HepG2 (cell line): ENCODE data around the gene KCNIP4. TPM values are rescaled to one million over a fixed set of nuclear protein-coding genes. Genes with fewer than 3 reads are reported as not detected.
A peak's percentile ranks its signal among the peaks of the same experiment; 100 is the strongest.

Experiments used
- ATAC-seq: fragments of 200-7000 bp; cut with Tn5 transposase; 3 replicates; pipeline ENCODE4 v1.9.1; 2020; ENCODE audit warnings: mild to moderate bottlenecking, moderate library complexity
- BruUV-seq: library from RNA; stranded (reverse); fragments of 400-500 nt; replicated peaks from 2 replicates; lab custom pipeline; 2021; lab: Mats Ljungman, UMichigan
- CTCF ChIA-PET: fragments of 300-600 bp; formaldehyde crosslinking; extraction: SDS; loops from one replicate; lab custom pipeline; 2021; ENCODE audit warnings: low total read pairs, inconsistent platforms, low intra/inter-chr PET ratio; lab: Yijun Ruan, JAX
- POLR2A ChIA-PET: fragments of 350-600 bp; sonication (Branson Sonifier 250); formaldehyde crosslinking; loops from one replicate; lab custom pipeline; 2020; ENCODE audit warnings: antibody characterized with exemption, inconsistent platforms; lab: Yijun Ruan, JAX
- DNase-seq: peaks from one replicate; pipeline ENCODE4 v3.0.0-alpha.2; 2015; ENCODE audit warnings: low spot score
- FAIRE-seq: peaks from 3 replicates; lab custom pipeline; 2011; peaks lifted over from hg19 to GRCh38; lab: Jason Lieb, UNC
- H2AFZ ChIP-seq: one replicate; pipeline ENCODE4 v1.6.1; 2011; ENCODE audit warnings: low read length, inconsistent platforms
- H3K27ac ChIP-seq: fragments of 300-600 bp; 3 replicates; pipeline ENCODE4 v1.8.0; 2011; ENCODE audit warnings: mixed run types, mild to moderate bottlenecking, mixed read lengths, low read length, inconsistent platforms; ENCODE audit not compliant: insufficient read depth; ENCODE audit errors: extremely low read length
- H3K27me3 ChIP-seq, 2 experiments: fragments of 200-600 bp in 1 of 2; 2 replicates in 1 of 2; 3 replicates in 1 of 2; pipeline versions ENCODE4 v1.6.0 to v1.8.0; 2011; ENCODE audit warnings: low read length in 2 of 2, mild to moderate bottlenecking in 2 of 2, moderate library complexity in 2 of 2, inconsistent platforms in 1 of 2; ENCODE audit not compliant: insufficient read depth in 2 of 2, control insufficient read depth in 1 of 2
- H3K36me3 ChIP-seq, 2 experiments: fragments of 200-600 bp in 1 of 2; replicated peaks in 1 of 2; 2 replicates in 1 of 2; 3 replicates in 1 of 2; pipeline versions ENCODE4 v1.5.1 to v1.8.0; 2011; ENCODE audit warnings: low read length in 2 of 2, inconsistent platforms in 1 of 2; ENCODE audit not compliant: insufficient read depth in 2 of 2, control insufficient read depth in 1 of 2
- H3K4me1 ChIP-seq: 2 replicates; pipeline ENCODE4 v1.5.1; 2012; ENCODE audit warnings: low read length, inconsistent platforms; ENCODE audit not compliant: insufficient read depth
- H3K4me2 ChIP-seq: 2 replicates; pipeline ENCODE4 v1.6.0; 2011; ENCODE audit warnings: low read depth, low read length, inconsistent platforms
- H3K4me3 ChIP-seq, 3 experiments: fragments of 200-600 bp in 1 of 3; sonication (generic), shearing (Covaris generic) in 1 of 3; replicated peaks in 1 of 3; 2 replicates each; pipeline ENCODE4 v1.5.1; 2011 to 2016; ENCODE audit warnings: low read length in 3 of 3, inconsistent platforms in 2 of 3, low read depth in 2 of 3, mild to moderate bottlenecking in 2 of 3, control low read depth in 1 of 3, mixed read lengths in 1 of 3; ENCODE audit not compliant: insufficient read depth in 1 of 3
- H3K79me2 ChIP-seq: one replicate; pipeline ENCODE4 v1.6.1; 2011; ENCODE audit warnings: low read length, inconsistent platforms; ENCODE audit not compliant: insufficient read depth
- H3K9ac ChIP-seq: 2 replicates; pipeline ENCODE4 v1.6.0; 2011; ENCODE audit warnings: mild to moderate bottlenecking, low read depth, low read length, inconsistent platforms; ENCODE audit not compliant: insufficient read depth
- H3K9me3 ChIP-seq: 2 replicates; pipeline ENCODE4 v1.5.1; 2012; ENCODE audit warnings: mild to moderate bottlenecking, low read length
- H4K20me1 ChIP-seq: 2 replicates; pipeline ENCODE4 v1.6.0; 2011; ENCODE audit warnings: inconsistent platforms, mild to moderate bottlenecking, low read length, moderate library complexity; ENCODE audit not compliant: insufficient read depth
- ATF1 ChIP-seq: IDR thresholded peaks from 2 replicates; pipeline ENCODE4 v1.6.1; 2016; ENCODE audit warnings: mild to moderate bottlenecking, control low read depth
- CREB1 ChIP-seq, 2 experiments: fragments of 450-650 bp in 1 of 2; IDR thresholded peaks; 2 replicates each; pipeline ENCODE4 v1.6.1; 2016 to 2017; ENCODE audit warnings: control low read depth in 1 of 2, mild to moderate bottlenecking in 1 of 2, missing compliant biosample characterization in 1 of 2, missing genetic modification characterization in 1 of 2
- ZFP82 ChIP-seq: sonication (generic); formaldehyde crosslinking; IDR thresholded peaks from 2 replicates; pipeline ENCODE4 v1.5.1; 2020; ENCODE audit warnings: mild to moderate bottlenecking, missing genetic modification reagents, borderline replicate concordance
- WGBS: methylation state at CpG from one replicate; pipeline ENCODE4 v1.1.6; 2017; ENCODE audit warnings: low lambda C conversion rate; 5-methylcytosine and 5-hydroxymethylcytosine counted together
- in situ Hi-C: cut with HindIII; loops from 2 replicates; pipeline ENCODE4 v1.10.0; 2017; ENCODE audit warnings: low pct_unique_long_range_greater_than_20kb; ENCODE audit not compliant: extremely low pct_ligation_motif_present
- intact Hi-C: fragments of 100-400 bp; cut with micrococcal nuclease; formaldehyde crosslinking; loops from one replicate; pipeline ENCODE4 v1.10.0; 2022; ENCODE audit not compliant: unreplicated experiment
- polyA plus RNA-seq, 8 experiments: library from polyadenylated mRNA; depleted of rRNA in 3 of 8; stranded (reverse) in 7 of 8; unstranded in 1 of 8; fragments of >200 nt; fragmentation: Illumina TruSeq in 4 of 8; extraction: Trizol in 4 of 8; gene quantifications; 2 replicates each; pipeline versions ENCODE4 v1.2.1 to v1.2.3, GENCODE V29; 2011 to 2016; ENCODE audit warnings: low read depth in 4 of 8, missing spikeins in 1 of 8, mixed read lengths in 1 of 8; ENCODE audit not compliant: insufficient read depth in 1 of 8
- total RNA-seq, 5 experiments: library from RNA; depleted of rRNA; stranded (reverse); fragments of >200 nt; fragmentation: Illumina TruSeq; extraction: Trizol; gene quantifications; 2 replicates each; pipeline ENCODE4 v1.2.3, GENCODE V29; 2016; ENCODE audit warnings: low read depth in 1 of 5
- TF ChIP-seq, protein P1 (sequence below): sonication (generic); formaldehyde crosslinking; IDR thresholded peaks from 2 replicates; pipeline ENCODE4 v1.4.0; 2020; ENCODE audit warnings: missing genetic modification reagents, borderline replicate concordance

Gene KCNIP4
- total and polyA plus RNA-seq, 2 of the 13 experiments (the other 11 are each of a cell fraction or from before 2014, with no cell fraction given), result 0.09 TPM; not detected in 1

GRCh38 chr4:21077967-21078366 is 870.6 kb downstream of the KCNIP4 start:
- Histone ChIP-seq H3K27me3 (no peaks in the 10 kb centered on the region), H3K4me3 (no peak overlapping the region), H3K27ac (no peak overlapping the region), H3K79me2 (no peaks in the 10 kb centered on the region), H3K36me3 (no peaks in the 10 kb centered on the region), H4K20me1 (no peaks in the 10 kb centered on the region), H3K4me1 (no peaks in the 10 kb centered on the region), H3K4me2 (no peak overlapping the region), H3K9me3 (peaks cover 42% of the 10 kb centered on the region), H3K9ac (no peak overlapping the region), H2AFZ (no peak overlapping the region)
- in situ Hi-C loops, result no loop called here
- ChIA-PET POLR2A (no interaction called here), CTCF (no interaction called here)
- no TSS peak for BruUV-seq
- 4% methylated on average over 2 of the region's 2 CpGs for WGBS
- DNase-seq (no peak), ATAC-seq (no peak), FAIRE-seq (no peak)
- intact Hi-C loops, result no loop called here
- TF ChIP-seq CREB1 (IDR thresholded peaks at IDR 0.05) (0 out of 2 replicates have a peak, but pooled peaks have one; percentile 4), CREB1 (CRISPR knock-in tag; IDR thresholded peaks at IDR 0.05) (no peak), ZFP82 (CRISPR knock-in tag) (no peak)

- no peaks in the 10 kb centered on the region for H3K36me3 ChIP-seq
- in situ Hi-C loops (no loop called here), intact Hi-C loops (no loop called here)
- CTCF ChIA-PET, result no interaction called here
- H2AFZ ChIP-seq, result no peak overlapping the region
- DNase-seq, result no peak
- no peaks in the 10 kb centered on the region for H3K27me3 ChIP-seq
- H4K20me1 ChIP-seq, result no peaks in the 10 kb centered on the region
- no peaks in the 10 kb centered on the region for H3K79me2 ChIP-seq
- WGBS, result 86% methylated on average over 1 of the region's 1 CpG
- H3K9ac ChIP-seq, result no peak overlapping the region
- FAIRE-seq, result no peak
- H3K4me2 ChIP-seq, result no peak overlapping the region
- POLR2A ChIA-PET, result no interaction called here
- no peak overlapping the region for H3K4me3 ChIP-seq
- no peaks in the 10 kb centered on the region for H3K4me1 ChIP-seq
- H3K9me3 ChIP-seq, result peaks cover 68% of the 10 kb centered on the region
- no TSS peak for BruUV-seq
- ATAC-seq, result no peak
- H3K27ac ChIP-seq, result no peak overlapping the region
- TF ChIP-seq, protein P1, sequence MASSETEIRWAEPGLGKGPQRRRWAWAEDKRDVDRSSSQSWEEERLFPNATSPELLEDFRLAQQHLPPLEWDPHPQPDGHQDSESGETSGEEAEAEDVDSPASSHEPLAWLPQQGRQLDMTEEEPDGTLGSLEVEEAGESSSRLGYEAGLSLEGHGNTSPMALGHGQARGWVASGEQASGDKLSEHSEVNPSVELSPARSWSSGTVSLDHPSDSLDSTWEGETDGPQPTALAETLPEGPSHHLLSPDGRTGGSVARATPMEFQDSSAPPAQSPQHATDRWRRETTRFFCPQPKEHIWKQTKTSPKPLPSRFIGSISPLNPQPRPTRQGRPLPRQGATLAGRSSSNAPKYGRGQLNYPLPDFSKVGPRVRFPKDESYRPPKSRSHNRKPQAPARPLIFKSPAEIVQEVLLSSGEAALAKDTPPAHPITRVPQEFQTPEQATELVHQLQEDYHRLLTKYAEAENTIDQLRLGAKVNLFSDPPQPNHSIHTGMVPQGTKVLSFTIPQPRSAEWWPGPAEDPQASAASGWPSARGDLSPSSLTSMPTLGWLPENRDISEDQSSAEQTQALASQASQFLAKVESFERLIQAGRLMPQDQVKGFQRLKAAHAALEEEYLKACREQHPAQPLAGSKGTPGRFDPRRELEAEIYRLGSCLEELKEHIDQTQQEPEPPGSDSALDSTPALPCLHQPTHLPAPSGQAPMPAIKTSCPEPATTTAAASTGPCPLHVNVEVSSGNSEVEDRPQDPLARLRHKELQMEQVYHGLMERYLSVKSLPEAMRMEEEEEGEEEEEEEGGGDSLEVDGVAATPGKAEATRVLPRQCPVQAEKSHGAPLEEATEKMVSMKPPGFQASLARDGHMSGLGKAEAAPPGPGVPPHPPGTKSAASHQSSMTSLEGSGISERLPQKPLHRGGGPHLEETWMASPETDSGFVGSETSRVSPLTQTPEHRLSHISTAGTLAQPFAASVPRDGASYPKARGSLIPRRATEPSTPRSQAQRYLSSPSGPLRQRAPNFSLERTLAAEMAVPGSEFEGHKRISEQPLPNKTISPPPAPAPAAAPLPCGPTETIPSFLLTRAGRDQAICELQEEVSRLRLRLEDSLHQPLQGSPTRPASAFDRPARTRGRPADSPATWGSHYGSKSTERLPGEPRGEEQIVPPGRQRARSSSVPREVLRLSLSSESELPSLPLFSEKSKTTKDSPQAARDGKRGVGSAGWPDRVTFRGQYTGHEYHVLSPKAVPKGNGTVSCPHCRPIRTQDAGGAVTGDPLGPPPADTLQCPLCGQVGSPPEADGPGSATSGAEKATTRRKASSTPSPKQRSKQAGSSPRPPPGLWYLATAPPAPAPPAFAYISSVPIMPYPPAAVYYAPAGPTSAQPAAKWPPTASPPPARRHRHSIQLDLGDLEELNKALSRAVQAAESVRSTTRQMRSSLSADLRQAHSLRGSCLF (CRISPR knock-in tag), result no peak
- TF ChIP-seq ATF1, result no peak
Measured at GRCh38 chr4:21067351-21067750, 881.2 kb downstream of the KCNIP4 start.
